SK-N-MC (cell line): Measurements from ENCODE around the gene NAV3.

ENCODE experiments used
- EZH2 ChIP-seq: fragments of 200-600 bp; sonication (generic); IDR thresholded peaks from one replicate; pipeline ENCODE4 v1.6.1; 2017; ENCODE audit warnings: antibody characterized with exemption
- FOXP2 ChIP-seq: optimal IDR thresholded peaks from 2 replicates; pipeline ENCODE3; 2011; ENCODE audit warnings: mild to moderate bottlenecking, moderate library complexity; ENCODE audit not compliant: insufficient read depth; ENCODE audit errors: extremely low read length, control extremely low read depth
- POLR2AphosphoS5 ChIP-seq: IDR thresholded peaks from 2 replicates; pipeline ENCODE4 v1.6.1; 2012; ENCODE audit warnings: mild to moderate bottlenecking, low read depth, low read length, borderline replicate concordance

GRCh38 chr12:78261901-78262300 lies 431.2 kb downstream of the NAV3 start:
- TF ChIP-seq POLR2AphosphoS5 (no peak), FOXP2 (no peak), EZH2 (no peak)
